Left ventricle myocardium inferior (tissue), 1 donor: ENCODE results near the gene TMEM30A. TPM values are rescaled to one million over a fixed set of nuclear protein-coding genes. Genes with fewer than 3 reads are reported as not detected.
A peak's percentile ranks its signal among the peaks of the same experiment; 100 is the strongest.

Experiments used
- DNase-seq: peaks from one replicate; pipeline ENCODE4 v3.0.0-alpha.2; 2020
- H3K27ac ChIP-seq: fragments of 200-600 bp; replicated peaks from 2 replicates; pipeline ENCODE4 v1.8.0; 2021
- H3K27me3 ChIP-seq: fragments of 200-600 bp; 2 replicates; pipeline ENCODE4 v1.8.0; 2021; ENCODE audit warnings: low read depth
- H3K36me3 ChIP-seq: fragments of 200-600 bp; 2 replicates; pipeline ENCODE4 v1.8.0; 2021
- H3K4me1 ChIP-seq: fragments of 200-600 bp; 2 replicates; pipeline ENCODE4 v1.8.0; 2021
- H3K4me3 ChIP-seq: fragments of 200-600 bp; 2 replicates; pipeline ENCODE4 v1.8.0; 2021; ENCODE audit warnings: mild to moderate bottlenecking, moderate library complexity
- H3K9me3 ChIP-seq: fragments of 200-600 bp; replicated peaks from 2 replicates; pipeline ENCODE4 v1.8.0; 2021
- intact Hi-C: fragments of 100-400 bp; cut with micrococcal nuclease; formaldehyde crosslinking; loops from one replicate; pipeline ENCODE4 v1.11.0; 2022
- total RNA-seq: library from RNA; stranded (reverse); fragmentation: NEBNext Ultra II Directional; extraction: Animal tissue kit (Norgen Biotek cat#: 25700); gene quantifications from one replicate; pipeline ENCODE4 v1.2.1, GENCODE V29; 2021
- TF ChIP-seq, protein P1 (sequence below): fragments of 200-600 bp; IDR thresholded peaks from 2 replicates; pipeline ENCODE4 v1.8.0; 2021; ENCODE audit warnings: antibody characterized with exemption, mild to moderate bottlenecking, borderline replicate concordance
- donor health status: DM: no; HTN: yes; CAD: no; lungs with severe emphysema.

Gene TMEM30A
- total RNA-seq, 1 donor from 2014 or later: 52.3 TPM

DNA sequence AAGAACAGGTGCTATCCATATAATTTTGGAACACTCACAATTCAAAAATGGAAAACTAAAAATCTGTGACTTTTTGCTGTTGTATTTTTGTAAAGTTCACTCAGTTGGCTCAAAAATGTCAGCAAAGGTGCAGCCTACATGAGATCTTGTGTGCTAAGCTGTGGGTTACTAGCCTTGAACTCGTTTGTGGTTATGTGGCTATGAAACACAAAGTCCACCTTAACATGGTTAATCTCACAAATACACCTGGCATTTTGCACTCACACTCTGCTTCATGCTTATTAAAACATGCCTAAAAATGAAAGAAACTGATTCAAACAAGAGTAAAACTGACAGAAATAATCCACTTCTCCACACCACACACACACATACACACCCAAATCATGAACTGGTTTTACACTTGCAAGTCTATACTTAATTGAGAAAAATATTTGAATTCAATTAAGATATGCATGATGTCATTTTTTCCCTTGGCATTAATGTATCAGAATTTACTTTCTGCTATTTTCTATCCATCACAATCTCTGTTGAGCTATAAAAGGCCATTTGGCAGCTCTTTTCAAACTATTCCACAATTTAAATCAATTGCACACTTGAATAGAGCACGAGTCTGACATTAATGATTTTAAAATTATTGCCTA is 22.9 kb upstream of the TMEM30A start:
- H3K4me1 ChIP-seq: peaks cover 24% of the 10 kb centered on the region
- peaks cover 3% of the 10 kb centered on the region for H3K9me3 ChIP-seq
- H3K27me3 ChIP-seq: no peaks in the 10 kb centered on the region
- DNase-seq: no peak
- TF ChIP-seq, protein P1, sequence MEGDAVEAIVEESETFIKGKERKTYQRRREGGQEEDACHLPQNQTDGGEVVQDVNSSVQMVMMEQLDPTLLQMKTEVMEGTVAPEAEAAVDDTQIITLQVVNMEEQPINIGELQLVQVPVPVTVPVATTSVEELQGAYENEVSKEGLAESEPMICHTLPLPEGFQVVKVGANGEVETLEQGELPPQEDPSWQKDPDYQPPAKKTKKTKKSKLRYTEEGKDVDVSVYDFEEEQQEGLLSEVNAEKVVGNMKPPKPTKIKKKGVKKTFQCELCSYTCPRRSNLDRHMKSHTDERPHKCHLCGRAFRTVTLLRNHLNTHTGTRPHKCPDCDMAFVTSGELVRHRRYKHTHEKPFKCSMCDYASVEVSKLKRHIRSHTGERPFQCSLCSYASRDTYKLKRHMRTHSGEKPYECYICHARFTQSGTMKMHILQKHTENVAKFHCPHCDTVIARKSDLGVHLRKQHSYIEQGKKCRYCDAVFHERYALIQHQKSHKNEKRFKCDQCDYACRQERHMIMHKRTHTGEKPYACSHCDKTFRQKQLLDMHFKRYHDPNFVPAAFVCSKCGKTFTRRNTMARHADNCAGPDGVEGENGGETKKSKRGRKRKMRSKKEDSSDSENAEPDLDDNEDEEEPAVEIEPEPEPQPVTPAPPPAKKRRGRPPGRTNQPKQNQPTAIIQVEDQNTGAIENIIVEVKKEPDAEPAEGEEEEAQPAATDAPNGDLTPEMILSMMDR: no peak
- intact Hi-C loops: no loop called here
- H3K27ac ChIP-seq: no peak overlapping the region
- peaks cover 40% of the 10 kb centered on the region for H3K36me3 ChIP-seq
- no peak overlapping the region for H3K4me3 ChIP-seq

DNA sequence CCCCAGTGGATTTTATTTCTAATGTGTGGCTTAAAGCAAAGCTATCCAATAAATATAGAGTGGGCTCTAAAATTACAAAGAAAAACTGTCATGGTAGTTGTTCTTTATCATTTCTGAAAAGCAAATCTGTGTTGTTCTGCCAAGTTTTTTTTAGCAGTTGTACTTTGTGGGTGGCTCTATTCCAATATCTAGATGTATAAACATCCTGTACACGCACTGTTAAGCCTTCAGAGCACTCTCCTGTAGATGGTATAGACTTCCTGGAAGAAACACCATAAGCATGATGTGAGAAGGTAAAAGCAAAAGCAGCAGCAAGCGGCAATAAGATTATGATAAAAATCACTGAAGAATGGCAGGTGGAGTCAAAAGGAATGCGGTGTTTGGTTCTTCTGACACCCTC is 21.5 kb upstream of the TMEM30A start:
- Histone ChIP-seq H3K9me3 (peaks cover 3% of the 10 kb centered on the region), H3K27ac (peak overlapping the region; percentile 9), H3K27me3 (no peaks in the 10 kb centered on the region), H3K36me3 (peaks cover 29% of the 10 kb centered on the region), H3K4me1 (peaks cover 27% of the 10 kb centered on the region), H3K4me3 (no peak overlapping the region)
- no peak for DNase-seq
- TF ChIP-seq, protein P1: no peak
- intact Hi-C loops: no loop called here

DNA sequence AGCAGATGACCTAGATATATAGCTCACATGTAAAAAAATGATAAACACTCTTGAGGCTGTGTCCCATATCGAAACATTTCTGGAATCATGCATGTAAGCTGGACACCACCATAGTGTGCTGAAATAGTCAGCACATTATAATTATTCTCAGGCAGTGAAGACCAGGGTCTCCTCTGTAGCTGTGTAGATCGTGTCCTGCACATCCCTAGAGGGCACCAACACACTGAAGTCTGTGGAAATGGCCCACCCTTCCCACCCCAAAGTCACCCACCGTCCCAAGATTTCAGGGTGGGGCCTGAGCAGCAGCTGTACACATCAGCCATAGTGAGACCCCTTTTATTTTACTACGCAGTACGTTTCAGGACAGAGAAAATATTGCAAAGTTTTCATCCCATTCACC is 21.0 kb upstream of the TMEM30A start:
- intact Hi-C loops: no loop called here
- Histone ChIP-seq H3K9me3 (peaks cover 3% of the 10 kb centered on the region), H3K36me3 (peaks cover 29% of the 10 kb centered on the region), H3K27ac (no peak overlapping the region), H3K27me3 (no peaks in the 10 kb centered on the region), H3K4me3 (no peak overlapping the region), H3K4me1 (peaks cover 32% of the 10 kb centered on the region)
- TF ChIP-seq, protein P1: no peak
- no peak for DNase-seq

DNA sequence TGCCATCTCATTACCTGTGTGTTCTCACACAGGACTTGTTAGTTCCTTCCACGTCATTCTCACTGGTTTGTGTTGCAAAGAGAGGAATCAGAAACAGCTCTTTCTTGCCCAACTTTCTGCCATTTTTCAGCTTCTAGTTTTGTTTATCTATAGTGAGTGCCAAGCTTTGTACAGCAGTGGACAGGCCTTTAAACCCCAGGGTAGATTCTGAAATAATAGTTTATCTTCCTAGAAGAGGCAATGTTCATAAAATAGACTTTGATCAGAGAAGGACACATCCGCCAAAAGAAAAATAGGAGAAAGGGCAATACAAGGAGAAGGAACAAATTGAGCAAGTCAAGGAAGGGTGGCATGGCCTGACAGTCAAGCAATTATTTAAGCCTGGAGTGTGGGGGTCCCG is 17.7 kb upstream of the TMEM30A start:
- Histone ChIP-seq H3K4me1 (peaks cover 39% of the 10 kb centered on the region), H3K4me3 (no peak overlapping the region), H3K36me3 (peaks cover 15% of the 10 kb centered on the region), H3K27me3 (no peaks in the 10 kb centered on the region), H3K9me3 (peaks cover 3% of the 10 kb centered on the region), H3K27ac (no peak overlapping the region)
- intact Hi-C loops: no loop called here
- TF ChIP-seq, protein P1: no peak
- DNase-seq: no peak

DNA sequence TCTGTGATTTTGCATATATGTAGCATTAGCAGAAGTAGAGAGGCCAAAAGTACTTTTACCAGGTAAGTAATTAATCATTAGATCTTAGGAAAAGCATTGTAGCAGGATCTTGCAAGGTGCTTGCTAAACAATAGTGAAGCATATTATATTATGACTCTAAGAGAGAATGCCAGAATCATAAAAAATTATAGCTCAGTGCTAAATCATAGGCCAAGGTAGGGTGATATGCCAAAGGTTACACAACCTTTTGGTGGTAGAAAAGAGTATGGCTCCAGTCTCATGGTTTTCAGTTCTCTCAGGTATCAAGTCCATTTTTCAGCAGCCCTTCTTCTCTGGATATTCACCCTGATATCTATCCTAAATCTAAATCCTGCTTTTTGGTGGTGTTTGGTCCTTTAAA is 16.9 kb upstream of the TMEM30A start:
- no peak overlapping the region for H3K27ac ChIP-seq
- peaks cover 33% of the 10 kb centered on the region for H3K4me1 ChIP-seq
- TF ChIP-seq, protein P1: no peak
- intact Hi-C loops: no loop called here
- peaks cover 15% of the 10 kb centered on the region for H3K36me3 ChIP-seq
- no peaks in the 10 kb centered on the region for H3K27me3 ChIP-seq
- H3K4me3 ChIP-seq: no peak overlapping the region
- DNase-seq: no peak
- H3K9me3 ChIP-seq: peaks cover 3% of the 10 kb centered on the region
